NOMO-1 treated with DMSO at 0.1 percent for 48 hours (cell line): ENCODE results near the gene SGSM2.

Experiments used
- DNase-seq: peaks from one replicate; lab custom pipeline; 2025; ENCODE audit not compliant: unreplicated experiment; lab: John Stamatoyannopoulos, UW

Gene SGSM2

DNA sequence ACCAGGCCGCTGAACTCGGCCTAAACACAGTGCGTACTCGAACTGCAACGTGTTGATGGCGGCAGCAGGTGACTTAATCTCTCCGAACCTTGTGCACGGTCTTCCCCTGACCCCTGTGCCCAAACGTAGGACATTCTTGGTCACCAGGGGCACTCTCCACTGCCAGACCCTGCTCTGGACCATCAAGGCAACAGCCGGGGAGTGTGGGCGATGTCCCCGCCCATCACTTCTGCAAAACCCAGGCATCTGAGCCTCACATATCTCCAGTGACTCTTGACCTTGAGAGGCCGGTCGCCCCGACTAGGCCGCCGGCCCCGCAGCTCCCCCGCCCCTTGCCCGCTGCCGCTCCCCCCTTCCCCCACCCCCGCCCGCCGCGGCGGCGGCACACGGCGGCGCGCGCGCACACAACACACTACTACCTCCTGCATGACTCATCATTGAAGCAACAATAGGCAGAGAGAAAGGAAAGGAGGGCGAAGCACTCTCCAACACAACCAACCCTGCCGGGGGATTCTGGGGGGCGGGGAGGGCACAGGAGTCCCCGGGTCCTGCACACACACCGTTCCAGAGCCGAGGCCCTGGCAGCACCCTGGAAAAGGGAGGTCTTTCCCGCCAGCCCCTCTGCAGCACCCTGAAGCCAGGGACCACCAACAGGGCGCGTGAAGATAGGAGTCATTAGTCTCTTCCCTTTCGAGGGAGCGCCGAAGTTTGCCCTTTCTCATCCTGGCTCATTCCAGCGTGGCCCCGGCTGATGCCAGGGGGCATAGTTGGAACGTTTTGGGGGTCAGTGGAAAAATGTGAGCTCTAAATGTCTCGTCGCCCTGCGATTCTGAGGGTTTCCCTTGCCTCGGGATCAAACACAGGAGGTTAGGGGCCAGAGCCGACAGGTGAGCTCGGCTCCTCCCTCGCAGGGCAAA, 61.6 kb downstream of the SGSM2 start:
- peak; percentile 73 for DNase-seq

DNA sequence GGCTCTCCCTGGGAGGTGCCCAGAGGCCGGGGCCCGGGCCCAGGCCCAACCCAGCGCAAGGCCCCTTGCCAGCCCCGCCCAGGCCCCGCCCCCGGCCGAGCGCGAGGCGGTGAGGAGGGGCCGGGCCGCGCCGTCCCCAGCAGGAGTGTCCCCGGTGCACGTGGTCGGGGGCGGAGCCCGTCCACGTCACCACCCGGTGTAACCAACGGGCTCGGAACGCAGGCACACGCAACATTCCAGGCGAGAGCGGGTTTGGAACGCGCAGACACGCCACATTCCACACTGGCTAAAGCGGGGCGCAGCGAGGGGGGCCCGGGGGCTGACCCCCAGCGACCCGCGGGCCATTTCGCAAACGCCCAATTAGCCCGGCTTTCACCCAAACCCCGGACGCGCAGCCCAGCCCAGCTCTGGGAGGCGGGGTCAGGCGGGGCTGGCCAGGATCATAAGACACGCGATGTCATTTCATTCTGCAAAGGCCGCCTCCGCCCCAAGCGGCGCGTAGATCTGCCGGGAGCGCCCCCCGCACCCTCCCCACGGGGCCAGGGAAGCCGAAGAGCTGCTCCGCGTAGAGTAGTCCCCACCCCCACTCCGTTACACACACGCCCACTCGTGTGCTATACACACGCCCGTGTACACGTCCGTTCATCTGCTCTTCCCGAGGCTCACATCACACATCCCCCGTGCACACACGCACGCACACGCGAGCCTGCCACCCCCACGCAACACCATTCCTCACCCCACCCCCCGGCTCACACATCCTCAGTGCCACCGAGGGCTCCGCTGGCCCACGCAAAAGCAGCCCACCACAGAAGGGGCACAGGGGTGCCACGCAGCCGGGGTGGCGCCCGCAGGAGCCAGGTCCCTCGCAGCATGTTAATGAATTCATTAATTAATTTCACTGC, 62.5 kb downstream of the SGSM2 start:
- peak; percentile 91 for DNase-seq

DNA sequence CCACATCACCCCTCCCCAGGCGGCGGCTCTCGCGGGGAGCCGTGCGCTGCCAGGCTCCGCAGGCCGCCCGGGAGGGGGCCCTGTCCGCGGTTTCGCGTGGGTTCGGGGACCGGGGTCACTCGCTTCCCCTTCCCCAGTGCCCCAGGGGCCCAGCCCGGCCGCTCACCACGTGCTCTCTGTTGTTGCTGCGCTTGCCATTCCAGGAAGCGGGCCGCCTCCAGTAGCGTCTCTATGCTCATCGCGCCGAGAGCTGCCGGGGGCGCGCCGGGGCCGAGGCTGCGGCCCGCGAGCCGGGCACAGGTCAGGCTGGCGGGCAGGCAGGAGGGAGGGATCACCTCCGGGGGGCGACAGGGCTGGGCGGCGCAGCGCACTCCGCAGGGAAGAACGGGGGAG, 63.2 kb downstream of the SGSM2 start:
- DNase-seq: peak; percentile 58

DNA sequence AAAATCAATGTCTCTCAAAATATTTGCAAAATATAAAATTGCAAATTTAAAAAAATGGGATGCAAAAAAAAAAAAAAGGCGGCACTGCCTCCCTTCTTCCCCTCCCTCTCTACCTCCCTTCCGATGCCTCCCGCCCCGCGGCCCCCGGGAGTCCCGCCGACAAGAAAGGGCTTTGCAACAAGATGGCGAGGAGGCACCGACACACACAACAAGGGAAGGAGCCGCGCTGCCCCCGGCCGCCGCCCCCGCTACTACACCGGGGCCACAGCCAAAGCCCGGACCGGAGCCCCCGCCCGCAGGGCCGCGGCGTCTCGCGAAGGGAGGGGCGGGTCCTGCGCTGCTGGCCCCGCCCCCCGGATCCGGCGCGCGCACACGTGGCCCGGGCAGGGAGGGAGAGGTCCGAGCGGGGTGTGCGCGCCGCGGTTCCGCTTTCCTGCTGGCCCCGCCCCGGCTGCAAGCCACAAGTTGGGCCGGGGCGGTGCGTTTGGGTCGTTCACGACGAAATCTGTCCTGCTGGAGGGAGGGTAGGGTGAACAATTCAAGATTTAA, 63.6 kb downstream of the SGSM2 start, which contains the start of gene MNT:
MNT (minus strand) TSS at position 184 of the 549 bp plus-strand sequence. CDS start 348 bp downstream, outside the sequence.
- DNase-seq: peak; percentile 93

DNA sequence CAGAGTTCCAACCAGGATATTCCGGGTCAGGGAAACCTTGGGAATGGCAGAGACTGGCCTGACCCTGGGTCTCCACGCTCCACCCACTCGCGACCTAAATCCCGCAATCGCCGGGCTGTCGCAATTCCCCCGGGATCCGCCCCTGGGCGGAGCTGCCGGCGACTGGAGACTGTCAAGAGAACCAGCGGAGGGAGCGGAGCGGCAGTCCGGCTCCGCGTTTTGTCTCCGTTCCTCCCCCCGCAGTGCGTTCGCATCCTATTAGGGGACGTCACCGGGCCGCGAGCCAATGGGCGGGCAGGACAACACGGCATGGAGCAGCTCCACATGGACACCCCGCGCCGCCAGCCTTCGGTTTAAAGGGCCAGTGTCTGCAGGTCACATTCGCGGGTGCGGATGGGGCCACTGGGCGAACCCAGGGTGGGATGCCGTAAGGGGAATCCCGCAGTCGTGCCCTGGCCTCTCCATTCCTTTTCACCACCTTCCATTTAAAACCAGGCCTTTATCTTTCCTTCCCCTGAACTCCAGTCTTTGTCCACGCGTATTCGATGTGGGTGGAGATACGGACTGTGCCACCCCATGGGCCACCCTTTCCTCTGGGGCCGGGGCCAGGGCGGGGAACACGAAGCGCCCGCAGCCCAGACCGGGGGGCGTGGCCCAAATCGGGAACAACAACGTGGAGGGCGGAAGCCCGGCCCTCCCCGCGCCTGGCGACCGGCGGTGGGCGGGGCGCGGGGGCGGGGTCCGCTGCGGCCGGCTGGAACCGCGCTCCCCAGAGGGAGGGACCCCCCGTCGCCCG, 64.3 kb downstream of the SGSM2 start:
- peak; percentile 99 for DNase-seq

DNA sequence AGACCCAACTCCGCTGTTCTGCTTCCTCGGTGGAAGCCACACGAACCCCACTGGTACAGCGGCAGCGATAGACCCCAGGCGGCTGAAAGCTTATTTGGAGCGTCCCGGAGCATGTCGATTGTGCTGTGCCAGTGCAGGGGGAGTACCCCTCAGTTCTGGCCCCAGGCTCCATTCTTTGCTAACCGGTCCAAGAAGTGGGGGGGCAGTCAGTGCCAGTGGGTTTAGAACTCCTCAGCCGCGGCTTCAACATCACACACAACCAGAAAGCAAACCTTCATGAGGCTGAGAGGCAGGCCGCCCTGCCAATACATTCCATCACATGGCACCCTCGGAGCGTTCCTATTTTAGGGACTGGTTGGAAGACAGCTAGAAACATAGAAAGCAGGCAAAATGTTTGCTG, 65.2 kb downstream of the SGSM2 start:
- DNase-seq: no peak

DNA sequence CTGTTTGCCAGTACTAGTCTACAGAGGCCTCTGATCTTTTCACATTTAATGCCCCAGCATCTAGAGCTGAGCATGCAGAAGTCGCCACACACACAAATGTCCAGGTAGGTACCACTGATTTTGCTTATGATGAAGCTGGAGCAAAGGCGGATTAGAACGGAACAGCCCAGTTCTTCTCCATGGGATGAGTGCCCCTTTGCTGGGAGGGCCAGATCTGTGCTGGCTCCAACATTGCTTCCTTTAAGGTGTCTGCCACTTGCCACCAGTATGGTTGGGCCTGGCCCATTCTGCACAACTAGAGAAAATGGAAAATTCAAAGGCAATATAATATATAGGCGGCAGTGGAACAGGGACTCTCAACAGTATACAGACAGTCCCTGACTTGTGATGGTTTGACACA, 65.7 kb downstream of the SGSM2 start:
- DNase-seq: no peak

DNA sequence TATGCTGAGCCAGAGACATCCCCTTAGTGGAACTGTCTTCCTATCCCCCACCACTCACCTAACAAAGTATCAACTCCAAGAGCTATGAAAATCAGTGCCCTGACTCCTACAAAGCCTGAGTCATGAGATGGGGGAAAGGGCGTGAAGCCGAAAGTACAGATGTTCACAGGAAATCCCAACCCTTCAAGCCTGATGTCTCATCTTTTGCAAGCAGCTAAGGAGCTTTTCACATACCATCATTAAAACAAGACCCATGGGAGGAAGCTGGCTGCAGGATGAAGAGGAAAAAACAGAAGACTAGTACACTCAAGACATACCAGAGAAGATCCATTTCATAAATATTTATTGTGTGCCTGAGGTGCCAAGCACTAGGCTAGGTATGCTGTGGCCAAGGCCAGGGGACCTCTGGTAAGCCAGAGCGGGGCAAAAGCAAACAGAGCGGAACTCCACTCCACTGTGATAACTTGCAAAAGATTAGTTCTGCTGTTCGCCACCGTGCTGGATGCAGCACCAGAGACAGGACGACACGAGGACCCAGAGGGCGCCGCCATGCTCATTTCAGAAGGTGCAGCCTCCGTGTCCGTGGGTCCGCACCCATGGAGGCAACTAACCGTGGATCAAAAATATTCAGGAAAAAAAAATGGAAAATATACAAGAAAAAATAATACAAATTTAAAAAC, 68.1 kb downstream of the SGSM2 start:
- DNase-seq: no peak

DNA sequence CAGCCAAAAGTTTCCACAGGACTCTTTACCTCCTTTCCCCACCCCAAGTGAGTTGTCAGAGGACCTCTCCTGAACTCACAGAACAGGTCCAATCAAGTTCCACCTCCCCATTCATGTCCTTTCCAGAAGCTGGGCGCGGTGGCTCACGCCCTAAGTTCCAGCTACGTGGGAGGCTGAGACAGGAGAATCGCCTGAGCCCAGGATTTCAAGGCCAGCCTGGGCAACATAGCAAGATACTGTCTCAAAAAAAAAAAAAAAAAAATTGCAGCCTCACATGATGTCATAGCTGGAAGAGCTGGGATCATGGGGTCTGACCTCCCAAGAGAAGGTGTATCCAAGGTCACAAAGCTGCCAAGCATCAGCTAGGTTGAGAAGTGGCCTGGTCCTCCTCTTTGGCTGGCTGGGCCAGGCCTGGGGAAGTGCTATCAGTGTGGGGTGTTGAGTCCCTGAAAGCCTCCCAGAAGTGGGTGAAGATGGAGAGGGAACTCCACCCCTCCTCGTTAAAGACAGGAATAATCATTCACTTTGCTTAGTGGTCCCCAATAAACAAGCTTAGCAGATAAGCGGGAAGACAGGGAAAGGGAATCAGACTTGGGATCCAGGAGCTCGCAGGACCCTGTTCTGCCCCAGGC, 69.1 kb downstream of the SGSM2 start:
- no peak for DNase-seq

DNA sequence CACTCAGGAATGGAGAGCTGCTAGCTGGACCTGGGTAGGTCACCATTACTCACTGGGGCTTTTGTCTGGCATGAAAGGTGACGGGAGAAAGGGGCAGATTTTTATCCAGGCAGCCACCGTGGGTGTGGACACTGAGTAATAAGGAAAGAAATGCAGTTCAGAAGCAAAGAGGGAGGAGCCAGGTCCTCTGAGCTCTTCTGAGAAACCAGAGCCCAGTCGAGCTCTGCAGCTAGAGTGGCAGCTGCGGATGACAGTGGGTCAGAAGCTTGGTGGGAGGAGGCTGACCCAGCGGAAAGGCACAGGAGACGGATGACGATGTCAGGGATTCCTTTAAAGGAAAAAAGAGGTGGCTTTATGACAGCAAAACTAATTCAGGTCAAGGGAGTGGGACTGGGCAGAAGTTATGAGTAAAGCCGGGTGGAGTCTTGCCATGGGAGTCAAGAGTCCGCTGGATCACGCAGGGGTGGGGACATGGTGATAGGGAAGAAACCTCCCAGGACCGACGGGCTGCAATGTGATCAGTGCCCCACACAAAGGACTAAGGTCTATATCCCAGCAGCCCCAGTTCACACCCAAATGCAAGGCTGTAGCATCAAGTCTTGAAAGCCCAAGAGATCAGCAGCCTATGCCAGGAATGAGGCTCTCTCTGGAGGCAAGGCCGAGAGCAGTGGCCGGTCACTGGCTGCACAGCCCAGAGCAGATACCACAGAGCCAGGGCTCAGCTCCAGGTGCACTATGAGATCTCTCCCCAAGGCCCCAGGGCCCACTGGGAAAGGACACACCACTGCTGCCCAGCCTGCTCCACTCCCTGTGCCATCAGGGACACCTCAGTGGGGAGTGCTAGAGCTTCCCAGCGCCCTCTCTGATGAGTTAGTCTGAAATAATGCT, 69.8 kb downstream of the SGSM2 start:
- no peak for DNase-seq

DNA sequence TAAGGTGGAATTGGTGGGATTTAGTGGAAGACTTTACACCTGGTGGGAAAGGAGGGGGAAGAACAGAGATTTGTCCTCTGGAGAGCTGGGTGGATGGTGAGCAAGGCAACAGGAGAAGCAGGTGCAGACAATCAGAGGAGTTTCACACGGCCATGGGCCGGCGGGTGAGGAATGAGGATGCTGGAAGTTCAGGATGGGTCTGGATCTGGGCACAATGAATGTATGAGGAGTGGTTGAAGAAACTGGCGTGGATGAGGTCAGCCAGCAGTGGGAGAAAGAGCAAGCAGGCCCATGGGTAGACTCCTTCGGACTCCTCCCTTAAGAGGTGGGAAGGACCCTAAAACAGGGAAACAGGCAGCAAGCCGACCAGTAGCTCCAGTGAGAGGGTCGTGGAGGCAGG, 73.7 kb downstream of the SGSM2 start:
- no peak for DNase-seq

DNA sequence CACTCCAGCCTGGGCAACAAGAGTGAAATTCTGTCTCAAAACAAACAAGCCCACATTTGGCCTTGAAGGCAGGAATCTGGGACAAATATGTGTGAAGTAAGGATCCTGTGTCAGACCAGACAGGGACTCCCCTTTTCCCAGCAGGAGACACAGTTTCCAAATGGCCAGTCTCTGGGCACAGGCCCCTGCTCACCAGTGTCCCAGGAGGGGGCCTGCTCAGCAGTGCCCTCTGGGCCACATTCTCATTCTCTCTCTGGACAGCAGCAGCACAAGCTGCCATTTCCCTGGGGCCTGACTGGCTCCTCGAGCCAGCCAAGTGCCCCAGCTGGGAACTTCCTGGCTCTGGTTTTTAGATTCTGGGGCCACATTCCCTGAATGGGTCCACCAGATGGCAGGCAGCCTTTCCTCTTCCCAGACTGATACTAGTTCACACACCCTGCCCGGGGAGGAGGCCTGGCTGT, 75.3 kb downstream of the SGSM2 start:
- DNase-seq: no peak

DNA sequence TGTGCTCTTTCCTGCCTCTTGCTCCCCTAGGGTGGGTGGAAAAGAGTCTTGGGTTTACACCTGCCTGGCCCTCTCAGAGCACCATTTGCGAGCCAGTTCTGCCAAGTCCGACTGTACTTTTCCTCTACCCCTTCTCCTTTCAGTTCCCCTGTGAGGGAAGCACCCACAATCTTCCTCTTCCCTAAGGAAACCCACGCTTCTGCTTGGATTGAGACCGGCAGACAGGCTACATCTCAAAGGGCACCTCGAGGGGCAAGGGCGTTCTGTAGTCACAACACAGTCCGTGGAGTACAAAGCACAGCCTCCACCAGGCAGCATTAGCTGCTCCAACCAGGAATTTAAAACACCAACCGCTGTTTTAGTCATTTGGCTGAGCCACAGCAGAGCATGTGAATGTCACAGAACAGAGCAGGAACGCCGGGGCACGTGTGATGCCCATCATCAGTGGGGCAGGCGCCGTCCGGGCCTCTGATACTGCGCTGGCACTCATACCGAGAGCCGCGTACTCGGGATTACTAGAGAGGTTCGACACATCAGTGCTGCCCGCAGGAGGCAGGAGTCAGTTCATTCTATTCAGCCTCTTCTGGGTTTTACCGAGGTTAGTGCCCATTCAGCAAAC, 77.3 kb downstream of the SGSM2 start:
- DNase-seq: no peak

DNA sequence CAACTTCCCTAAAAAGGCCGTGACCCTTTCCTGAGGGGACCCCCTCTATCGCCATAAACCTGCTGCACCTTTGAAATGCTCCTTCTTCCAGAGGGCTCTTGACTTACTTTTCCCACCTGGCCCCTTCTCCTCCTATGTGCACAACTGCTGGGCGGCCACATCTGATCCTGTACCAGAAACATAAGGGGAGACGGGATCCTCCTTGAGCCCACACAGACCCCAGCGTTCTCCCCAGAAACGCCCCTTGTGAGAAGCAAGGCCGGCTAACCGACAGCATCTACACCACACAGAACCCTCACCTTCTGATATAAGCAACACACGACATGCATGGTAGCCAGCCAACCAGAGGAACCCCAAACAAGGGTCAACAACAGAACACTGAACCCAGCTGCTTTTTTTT, 77.8 kb downstream of the SGSM2 start:
- no peak for DNase-seq

DNA sequence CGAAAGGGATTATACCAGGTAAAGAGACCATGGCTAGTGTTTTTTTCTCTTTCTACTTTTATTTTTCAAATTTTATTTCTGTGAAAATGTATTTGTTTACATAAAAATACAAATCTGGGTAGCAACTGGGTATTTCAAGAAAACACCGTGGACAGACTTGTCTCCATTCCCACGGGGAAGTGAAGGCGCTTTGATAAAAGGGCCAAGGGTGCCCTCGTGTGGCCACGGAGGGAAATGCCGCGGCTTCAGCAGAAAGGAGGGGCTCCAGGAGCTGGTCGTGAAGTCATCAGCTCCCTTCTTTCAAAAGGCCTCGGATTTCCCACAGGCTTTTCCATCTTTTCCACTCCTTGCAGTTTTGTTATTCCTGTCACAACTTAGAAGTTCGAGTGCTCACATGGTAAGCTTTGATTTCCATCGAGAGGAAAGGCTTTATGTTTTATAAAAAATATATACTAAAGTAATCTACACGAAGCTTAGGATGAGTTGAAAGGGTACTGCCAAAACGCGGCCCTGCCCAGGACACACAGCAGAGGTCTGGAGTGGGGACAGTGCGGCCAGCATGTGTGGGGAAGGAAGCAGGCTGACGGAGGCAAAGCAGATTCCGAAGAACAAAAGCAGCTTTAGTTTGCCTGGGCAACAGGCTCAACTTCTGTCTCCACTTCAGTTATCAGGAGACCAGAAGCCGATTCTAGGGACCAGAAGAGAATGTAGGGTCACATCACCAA, 78.9 kb downstream of the SGSM2 start:
- peak; percentile 66 for DNase-seq

DNA sequence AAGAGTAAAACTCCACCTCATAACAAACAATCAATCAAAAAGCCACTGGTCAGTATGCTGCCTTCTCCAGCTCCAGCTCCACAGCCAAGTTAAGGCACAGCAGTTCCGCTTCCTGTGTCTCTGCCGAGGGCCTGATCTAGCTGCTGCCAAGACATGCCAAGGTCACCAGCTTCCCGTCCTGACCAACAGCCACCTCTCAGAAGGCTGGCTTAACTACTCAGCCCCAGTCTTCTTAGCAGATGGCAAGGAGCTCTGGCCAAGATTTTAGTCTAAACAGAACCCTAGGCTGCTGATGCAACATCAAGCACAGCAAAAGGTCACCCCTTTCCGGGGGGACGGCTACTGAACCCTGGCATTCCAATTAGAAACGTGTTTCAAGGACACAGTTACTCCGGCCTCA, 81.3 kb downstream of the SGSM2 start:
- no peak for DNase-seq

DNA sequence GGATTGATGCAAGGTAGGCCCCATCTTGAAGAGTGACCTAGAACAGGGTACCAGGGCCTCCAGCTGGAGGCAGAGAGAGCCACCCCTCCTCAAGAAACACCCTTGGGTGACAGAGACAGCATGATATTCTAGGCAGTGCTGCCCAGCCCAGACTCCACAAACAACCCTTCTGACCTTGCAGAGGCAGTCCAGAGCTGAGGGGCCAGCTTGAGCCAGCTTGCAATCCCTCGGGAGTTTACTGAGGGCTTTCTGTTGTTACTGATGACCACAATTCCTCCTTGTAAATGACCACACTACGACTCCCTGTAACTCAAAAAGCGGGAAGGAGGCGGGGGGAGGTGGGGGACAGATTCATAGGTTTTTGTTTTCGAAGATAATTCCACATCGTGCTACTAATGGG, 82.2 kb downstream of the SGSM2 start:
- no peak for DNase-seq

DNA sequence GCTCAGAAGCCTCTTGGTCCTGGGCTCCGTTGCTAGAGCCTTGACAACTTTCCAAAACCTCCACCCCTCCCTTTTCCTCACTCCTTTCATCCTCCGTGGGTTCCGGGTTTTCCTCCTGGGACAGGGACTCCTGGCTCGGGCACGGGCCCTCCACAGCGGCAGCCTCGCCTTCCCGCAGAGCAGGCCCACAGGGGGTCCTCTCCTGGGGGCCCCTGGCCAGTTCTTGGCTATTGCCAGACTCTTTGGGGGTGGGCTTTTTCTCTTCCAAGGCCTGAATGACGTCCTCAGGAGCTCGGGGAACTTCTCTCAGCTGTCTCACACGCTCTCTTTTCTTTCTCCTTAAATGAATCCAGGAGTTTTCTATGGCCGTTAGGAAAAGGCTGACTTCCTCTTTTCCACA, 82.9 kb downstream of the SGSM2 start:
- DNase-seq: no peak
